ENCODE measurements around the gene ANKFY1. TPM values are rescaled to one million over a fixed set of nuclear protein-coding genes. Genes with fewer than 3 reads are reported as not detected.
A peak's percentile ranks its signal among the peaks of the same experiment; 100 is the strongest.

ANKFY1 gene
- total RNA-seq, 3 donors from 2014 or later = 36.3 to 44.2 (median 42.1) TPM

GRCh38 chr17:4146641-4147040 lies 117.1 kb downstream of the ANKFY1 start:
- Histone ChIP-seq H3K27me3 (no peaks in the 10 kb centered on the region), H3K9me3 (no peaks in the 10 kb centered on the region), H3K27ac (no peak overlapping the region), H3K4me1 (peaks cover under 1 to 6% of the 10 kb centered on the region in 2 donors), H3K36me3 (no peaks in the 10 kb centered on the region), H3K4me3 (no peak overlapping the region)
- no peak for TF ChIP-seq POLR2AphosphoS5 (IDR thresholded peaks at IDR 0.05)
- TF ChIP-seq CTCF (IDR thresholded peaks at IDR 0.05) = no peak
- no peak for TF ChIP-seq POLR2A (IDR thresholded peaks at IDR 0.05)
- DNase-seq (ENCODE audit: low spot score in 2 of 2) = no peak
- intact Hi-C loops (cut with DNase I; ENCODE audit: low total_unique reads) = loop anchor here (10.0 kb wide), 1 partner anchor 1752 kb away; no protein-coding TSS in a partner anchor

- H3K36me3 ChIP-seq = no peaks in the 10 kb centered on the region
- no peak for TF ChIP-seq POLR2A (IDR thresholded peaks at IDR 0.05)
- no peak for TF ChIP-seq POLR2AphosphoS5 (IDR thresholded peaks at IDR 0.05)
- no peak for TF ChIP-seq CTCF (IDR thresholded peaks at IDR 0.05)
- DNase-seq (ENCODE audit: low spot score in 2 of 2) = no peak
These were observed 119.4 kb downstream of the ANKFY1 start for GRCh38 chr17:4144422-4144747.

GRCh38 chr17:4143563-4144421 lies 120.0 kb downstream of the ANKFY1 start:
- Histone ChIP-seq H3K27ac (peak overlapping the region; percentile 98 to 100), H3K27me3 (no peaks in the 10 kb centered on the region), H3K36me3 (no peaks in the 10 kb centered on the region), H3K9me3 (no peaks in the 10 kb centered on the region), H3K4me3 (peak overlapping the region; percentile 78 to 94 (median 85)), H3K4me1 (peaks cover 7 to 10% of the 10 kb centered on the region in 2 donors)
- TF ChIP-seq POLR2AphosphoS5 (IDR thresholded peaks at IDR 0.05) (peak; percentile 83 to 96 (median 87)), CTCF (IDR thresholded peaks at IDR 0.05) (peak in 1 of 3 donors; percentile 5), POLR2A (IDR thresholded peaks at IDR 0.05) (peak; percentile 75)
- intact Hi-C loops (cut with DNase I; ENCODE audit: low total_unique reads) = loop anchor here (10.0 kb wide), 1 partner anchor 1749 kb away; no protein-coding TSS in a partner anchor
- peak; percentile 88 to 92 for DNase-seq (ENCODE audit: low spot score in 2 of 2)

More at GRCh38 chr17:4144422-4144747, 119.4 kb downstream of the ANKFY1 start:
- Histone ChIP-seq H3K4me3 (peak overlapping the region; percentile 78 to 94 (median 85)), H3K9me3 (no peaks in the 10 kb centered on the region), H3K27me3 (no peaks in the 10 kb centered on the region), H3K27ac (peak overlapping the region; percentile 98 to 100), H3K4me1 (peaks cover 7% of the 10 kb centered on the region in 2 donors)
- intact Hi-C loops (cut with DNase I; ENCODE audit: low total_unique reads) = loop anchor here (10.0 kb wide), 1 partner anchor 1750 kb away; no protein-coding TSS in a partner anchor

- H3K4me1 ChIP-seq = peaks cover 7 to 10% of the 10 kb centered on the region in 2 donors
- no peaks in the 10 kb centered on the region for H3K9me3 ChIP-seq
- TF ChIP-seq POLR2AphosphoS5 (IDR thresholded peaks at IDR 0.05) (no peak), CTCF (IDR thresholded peaks at IDR 0.05) (no peak), POLR2A (IDR thresholded peaks at IDR 0.05) (no peak)
- peak overlapping the region; percentile 98 to 100 for H3K27ac ChIP-seq
- intact Hi-C loops (cut with DNase I; ENCODE audit: low total_unique reads) = loop anchor here (10.0 kb wide), 1 partner anchor 1748 kb away; no protein-coding TSS in a partner anchor
- DNase-seq (ENCODE audit: low spot score in 2 of 2) = peak in 1 of 2 donors; percentile 34
- no peaks in the 10 kb centered on the region for H3K36me3 ChIP-seq
- H3K27me3 ChIP-seq = no peaks in the 10 kb centered on the region
- H3K4me3 ChIP-seq = peak overlapping the region; percentile 78 to 94 (median 85)
These were observed 121.5 kb downstream of the ANKFY1 start for GRCh38 chr17:4142107-4142900.
